ENCODE data around the gene KDSR.

DNA sequence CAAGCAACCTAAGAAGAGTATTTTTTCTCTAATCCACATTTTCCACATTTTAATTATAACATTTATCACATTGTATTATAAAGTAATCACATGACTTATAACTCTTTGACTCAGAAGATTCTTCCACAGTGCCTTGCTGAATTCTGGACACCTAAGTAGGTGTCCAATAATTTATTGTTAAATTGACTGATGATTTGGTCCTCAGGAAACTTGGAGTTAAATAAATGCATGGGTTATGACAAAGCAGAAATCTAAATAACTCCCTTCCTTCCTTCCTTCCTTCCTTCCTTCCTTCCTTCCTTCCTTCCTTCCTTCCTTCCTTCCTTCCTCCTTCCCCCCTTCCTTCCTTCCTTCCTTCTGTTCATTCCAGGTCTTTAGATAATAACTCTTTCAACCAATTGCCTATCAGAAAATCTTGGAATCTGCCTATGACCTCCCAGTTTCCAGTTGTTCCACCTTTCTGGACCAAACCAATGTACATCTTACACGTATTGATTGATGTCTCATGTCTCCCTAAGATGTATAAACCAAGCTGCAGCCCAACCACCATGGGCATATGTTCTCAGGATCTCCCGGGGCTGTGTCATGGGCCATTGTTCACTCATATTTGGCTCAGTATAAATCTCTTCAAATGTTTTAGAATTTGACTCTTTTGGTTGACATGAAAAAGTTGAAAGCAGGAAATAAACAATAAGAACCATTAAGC lies 10.4 kb upstream of the KDSR start:
- TF ChIP-seq CTCF (conservative IDR thresholded peaks at IDR 0.05 in 1 of 2, IDR thresholded peaks at IDR 0.05 in 1 of 2; ENCODE audit: extremely low read depth in 1 of 2, insufficient read depth in 1 of 2, low read depth in 1 of 2, low read length in 2 of 2): no peak
- no peak for TF ChIP-seq EZH2 (IDR thresholded peaks at IDR 0.05; ENCODE audit: borderline replicate concordance, low read length)
